Activated naive CD4-positive, alpha-beta T cell treated with Interleukin-2 at 50 U/mL for 16 hours (primary cell): ENCODE data around the gene RBM23.
"Not testable (repeated sequence)": the region's sequence is repeated elsewhere in the genome, so short reads cannot be mapped to it uniquely, and the experiment has no call there.

ENCODE experiments used
- DNase-seq: peaks from one replicate; pipeline ENCODE4 v3.0.0-alpha.2; 2020

Gene RBM23

DNA sequence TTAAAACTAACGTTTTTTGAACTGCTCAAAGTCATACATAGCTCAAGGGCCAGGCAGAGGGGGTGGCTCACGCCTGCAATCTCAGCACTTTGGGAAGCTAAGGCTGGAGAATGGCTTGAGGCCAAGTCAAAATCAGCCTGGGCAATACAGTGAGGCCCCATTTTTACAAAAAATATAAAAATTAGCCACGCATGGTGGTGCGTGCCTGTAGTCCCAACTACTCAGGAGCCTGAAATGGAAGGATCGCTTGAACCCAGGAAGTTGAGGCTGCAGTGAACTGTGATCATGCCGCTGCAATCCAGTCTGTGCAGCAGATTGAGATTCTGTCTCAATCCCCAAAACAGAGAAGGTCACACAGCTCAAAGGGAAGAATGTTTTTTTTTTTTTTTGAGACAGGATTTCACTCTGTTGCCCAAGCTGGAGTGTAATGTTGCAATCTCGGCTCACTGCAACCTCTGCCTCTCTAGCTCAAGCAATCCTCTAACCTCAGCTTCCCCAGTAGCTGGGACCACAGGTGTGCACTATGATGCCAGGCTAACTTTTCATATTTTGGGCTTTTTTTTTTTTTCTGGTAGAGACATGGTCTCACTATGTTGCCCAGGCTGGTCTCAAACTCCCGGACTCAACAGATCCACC is 2.9 kb downstream of the RBM23 start:
- no peak for DNase-seq

DNA sequence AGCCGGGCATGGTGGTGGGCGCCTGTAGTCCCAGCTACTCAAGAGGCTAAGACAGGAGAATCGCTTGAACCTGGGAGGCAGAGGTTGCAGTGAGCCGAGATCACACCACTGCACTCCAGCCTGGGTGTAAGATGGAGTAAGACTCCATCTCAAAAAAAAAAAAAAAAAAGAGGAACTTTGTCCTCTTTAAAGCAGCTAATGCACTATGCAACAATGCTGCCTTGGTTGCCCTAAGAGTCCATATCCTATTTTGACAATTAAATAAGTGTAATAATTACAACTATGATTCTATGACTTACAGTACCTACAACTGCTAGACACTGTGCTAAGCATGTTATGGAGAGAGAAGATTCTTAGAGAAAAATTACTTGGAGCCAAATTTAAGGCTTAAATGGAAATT is 4.1 kb downstream of the RBM23 start:
- not testable (repeated sequence) for DNase-seq

DNA sequence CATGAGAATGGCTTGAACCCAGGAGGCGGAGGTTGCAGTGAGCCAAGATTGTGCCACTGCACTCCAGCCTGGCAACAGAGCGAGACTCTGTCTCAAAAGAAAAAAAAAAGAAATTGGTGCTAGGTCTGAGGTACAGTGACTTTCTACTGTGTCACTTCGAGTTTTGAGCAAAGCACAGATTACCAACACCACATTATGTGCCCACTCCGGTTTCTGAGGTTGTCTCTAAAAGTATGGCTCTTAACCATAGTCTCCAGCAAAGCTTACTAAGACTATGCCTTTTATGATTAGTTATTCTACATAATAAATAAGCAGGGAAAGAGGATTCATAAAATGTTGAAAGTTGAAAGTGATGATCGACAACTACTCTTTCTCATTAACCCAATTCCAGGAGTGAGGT is 8.0 kb downstream of the RBM23 start:
- DNase-seq, result no peak

DNA sequence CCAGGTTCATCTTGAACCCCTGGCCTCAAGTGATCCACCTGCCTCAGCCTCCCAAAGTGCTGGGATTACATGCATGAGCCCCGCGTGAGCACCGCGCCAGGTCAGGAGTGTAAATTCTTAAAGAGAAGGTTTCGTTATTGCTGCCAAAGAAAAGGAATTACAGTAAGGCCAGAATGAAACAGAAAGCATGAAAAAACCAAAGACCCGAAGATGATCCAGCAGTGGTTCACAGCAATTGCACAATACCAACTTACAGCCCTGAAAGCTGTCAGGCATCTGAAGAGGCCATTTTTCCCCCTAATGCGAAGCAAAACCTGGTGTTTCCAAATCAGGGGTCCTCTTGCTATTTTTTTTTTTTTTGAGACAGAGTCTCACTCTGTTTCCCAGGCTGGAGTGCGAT is 10.3 kb downstream of the RBM23 start:
- no peak for DNase-seq

DNA sequence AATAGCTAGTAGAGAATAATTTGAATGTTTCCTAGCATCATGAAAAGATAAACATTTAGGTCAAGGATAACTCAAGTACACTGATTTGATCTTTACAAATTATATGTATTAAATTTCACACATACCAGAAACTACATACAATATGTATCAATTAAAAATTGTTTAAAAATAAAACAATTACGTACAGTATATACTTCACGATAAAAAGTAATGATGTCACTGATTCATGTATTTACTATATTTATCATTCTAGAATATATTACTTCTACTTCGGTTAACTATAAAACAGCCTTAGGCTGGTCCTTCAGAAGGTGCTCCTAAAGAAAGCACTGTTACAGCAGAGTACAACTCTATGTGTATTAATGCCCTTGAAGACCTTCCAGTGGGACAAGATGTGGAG is 11.5 kb downstream of the RBM23 start:
- no peak for DNase-seq

DNA sequence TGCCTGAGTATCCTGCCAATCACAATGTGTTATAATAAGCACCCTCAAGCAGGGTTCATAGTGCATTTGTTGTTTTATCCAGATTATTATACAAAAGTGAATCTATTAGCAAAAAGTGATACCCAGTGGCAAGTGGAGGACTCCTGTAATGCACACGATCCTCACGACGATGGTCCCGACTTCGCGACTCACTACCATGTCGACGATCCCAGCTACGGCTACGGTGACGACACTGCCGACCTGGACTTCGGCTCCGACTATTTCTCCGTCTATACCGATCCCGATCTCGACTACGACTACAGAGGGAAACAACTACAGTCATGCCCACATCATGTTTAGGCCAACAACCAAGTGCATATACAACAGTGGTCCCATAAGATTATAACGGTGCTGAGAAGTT is 12.9 kb downstream of the RBM23 start:
- no peak for DNase-seq

DNA sequence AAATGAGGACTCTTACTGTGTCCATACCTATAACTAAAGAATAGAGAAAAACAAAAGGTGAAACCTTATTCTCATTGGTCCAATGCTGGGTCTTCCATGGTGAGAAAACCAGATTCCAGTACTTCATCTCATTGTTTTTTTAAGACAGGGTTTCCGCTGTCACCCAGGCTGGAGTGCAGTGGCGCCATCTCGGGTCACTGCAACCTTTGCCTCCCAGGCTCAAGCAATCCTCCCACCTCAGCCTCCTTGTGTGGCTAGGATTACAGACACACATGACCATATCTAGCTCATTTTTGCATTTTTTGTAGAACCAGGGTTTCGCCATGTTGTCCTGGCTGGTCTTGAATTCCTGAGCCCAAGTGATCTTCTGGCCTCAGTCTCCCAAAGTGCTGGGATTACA is 13.3 kb downstream of the RBM23 start:
- DNase-seq, result no peak

DNA sequence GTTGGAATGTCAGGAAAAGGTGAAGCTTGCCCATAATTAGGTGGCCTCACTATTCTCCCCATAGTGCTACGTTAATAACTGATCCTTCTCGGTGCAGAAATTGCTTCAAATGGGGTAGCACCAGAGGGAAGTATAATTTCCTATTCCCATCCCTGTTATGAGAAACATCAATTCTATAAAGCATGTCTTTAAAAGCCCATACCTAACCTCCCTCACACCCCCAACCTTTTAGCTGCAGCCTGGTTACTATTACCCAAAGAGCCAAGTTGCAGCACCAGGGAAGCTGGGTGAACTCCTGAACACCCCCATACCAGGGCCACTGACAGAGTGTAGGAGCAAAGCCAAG is 15.2 kb downstream of the RBM23 start:
- DNase-seq, result no peak

DNA sequence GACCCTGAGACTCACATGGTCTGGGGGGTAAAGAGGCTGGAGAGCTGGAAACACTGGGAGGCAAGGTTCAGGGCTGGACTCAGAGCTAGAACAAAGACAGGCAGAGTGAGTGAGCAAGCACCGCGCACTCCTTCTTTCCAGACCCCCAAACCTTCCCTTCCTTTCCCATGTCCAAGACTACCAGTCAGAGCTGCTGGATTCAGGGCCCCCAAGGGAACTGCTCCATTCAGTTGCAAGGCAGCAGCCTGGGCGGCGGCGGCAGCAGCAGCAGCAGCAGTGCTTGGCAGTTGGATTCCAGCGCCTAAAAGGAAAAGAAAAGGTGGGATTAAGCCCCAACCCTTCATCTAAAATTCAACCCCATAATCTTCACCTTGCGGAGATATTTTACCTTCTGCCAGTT is 17.1 kb downstream of the RBM23 start:
- DNase-seq, result no peak

DNA sequence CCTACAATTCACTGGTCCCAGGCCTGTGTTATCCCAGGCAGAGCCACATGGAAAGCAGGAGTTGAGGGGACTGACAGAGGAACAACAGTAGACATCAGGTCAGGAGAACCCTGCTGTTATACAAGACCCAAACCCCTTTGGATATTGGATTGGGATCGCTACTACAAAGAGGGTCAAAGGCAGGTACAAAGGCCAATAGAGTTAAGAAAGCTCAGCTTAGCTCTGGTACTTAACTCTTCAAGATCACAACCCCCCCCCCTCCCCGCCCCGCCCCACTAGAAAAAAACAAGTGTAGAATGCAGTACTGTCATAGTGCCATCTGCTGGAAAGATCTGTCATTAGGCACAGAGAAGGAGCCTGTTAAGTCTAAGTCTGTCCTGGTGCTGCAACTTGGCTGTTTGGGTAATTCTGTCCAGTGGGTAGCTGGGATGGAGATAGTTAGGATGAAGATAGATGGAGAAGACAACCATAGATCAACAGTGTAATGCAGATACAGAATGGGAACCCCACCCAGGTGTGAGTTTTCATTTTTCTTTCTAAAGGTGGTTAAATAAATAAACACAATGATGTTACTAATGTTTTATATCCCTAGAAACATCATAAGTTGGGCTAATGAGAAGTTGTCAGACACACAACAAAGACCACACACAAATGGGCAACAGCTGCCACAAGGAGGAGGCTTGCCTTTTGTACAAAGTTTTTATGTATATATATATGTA is 18.7 kb downstream of the RBM23 start:
- peak; percentile 35 for DNase-seq

DNA sequence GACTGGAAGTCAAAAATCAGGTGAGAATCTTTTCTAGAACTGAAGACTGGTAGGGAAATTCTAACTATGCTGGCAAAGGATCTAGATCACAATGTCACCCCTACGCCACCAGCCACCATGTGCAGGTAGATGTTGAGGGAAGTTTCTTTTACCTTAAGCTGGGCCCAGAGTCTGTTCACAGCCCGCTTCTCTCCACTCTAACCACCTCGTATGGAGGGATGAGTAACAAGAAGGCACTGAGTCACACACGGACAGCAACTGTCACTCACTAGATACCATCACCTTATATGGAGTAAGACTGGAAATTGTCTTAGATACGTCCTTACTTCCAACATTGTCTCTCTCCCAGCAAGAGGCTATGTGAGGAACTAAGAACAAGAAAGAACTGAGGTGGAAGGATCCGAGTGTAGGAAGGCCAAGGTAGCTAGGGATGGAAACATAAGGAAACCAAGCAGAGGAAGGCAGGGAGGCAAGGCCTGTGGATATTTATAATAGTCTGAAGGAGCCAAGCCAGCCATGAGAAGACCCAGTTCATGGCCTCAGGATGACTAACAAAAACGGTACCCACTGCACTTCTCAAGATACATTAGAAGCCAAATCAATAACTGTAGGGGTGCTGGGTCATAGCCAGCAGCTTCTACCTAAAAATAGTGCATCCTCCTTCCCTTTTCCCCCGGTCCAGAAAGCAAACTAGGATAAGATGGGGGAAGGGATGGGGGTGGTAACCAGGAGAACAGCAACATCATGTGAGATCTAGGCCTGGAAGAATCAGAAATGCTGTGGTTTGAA is 20.5 kb downstream of the RBM23 start:
- no peak for DNase-seq

DNA sequence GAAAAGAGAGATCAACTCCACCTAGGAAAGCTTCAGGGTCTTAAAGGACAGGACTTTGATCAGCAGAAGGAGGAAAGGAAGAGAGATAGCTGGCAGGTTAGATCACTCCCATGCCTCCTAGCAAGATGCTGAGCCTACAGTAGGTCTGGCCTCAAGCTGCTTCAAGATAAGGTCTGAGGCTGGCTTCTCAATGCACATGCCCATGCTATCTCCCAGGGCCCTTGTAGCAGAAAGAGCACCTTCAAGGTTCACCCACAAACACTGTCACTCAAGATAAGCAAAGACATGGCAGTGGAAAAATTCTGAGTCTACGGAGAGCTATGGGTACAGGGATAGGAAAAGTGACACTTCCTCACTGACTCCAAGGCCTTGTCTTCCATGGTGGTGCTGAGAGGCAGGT is 21.6 kb downstream of the RBM23 start:
- no peak for DNase-seq

DNA sequence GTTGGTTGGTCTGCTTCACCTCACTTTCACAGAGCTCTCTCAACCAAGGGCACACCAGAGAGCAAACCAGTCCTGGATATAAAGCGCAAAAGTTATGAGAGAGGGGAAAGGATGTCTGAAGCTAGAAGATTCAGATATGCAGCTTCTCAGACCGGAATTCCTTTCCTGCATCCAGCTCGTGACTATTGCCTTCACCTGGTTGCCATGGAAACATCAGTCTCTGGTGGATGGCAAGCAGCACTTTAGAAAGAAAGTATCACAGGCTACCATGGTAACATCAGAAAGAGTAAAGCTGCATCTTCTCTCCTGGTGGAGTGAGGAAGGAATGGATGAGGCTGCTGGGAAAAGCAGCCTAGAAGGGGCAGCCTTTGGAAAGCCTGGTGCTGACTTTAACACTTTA is 22.2 kb downstream of the RBM23 start:
- DNase-seq, result no peak

DNA sequence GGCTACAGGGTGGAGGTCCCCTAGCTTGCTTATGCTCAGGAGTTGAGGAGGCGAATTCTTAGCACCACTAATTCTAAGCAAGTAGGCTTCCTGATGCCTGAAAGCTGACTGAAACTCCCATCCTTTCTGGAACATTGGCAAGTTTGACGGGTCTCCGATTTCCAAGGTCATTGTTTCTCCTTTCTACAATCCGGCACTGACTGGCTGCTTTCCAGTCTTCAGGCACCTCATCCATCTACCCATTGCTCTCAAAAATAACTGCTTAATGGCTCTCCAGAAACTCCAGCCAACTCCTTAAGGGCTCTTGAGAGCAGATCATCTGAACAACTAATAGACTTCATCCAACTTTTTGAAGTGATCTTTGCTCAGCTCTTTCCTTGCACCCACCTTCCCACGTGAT is 22.6 kb downstream of the RBM23 start:
- no peak for DNase-seq

DNA sequence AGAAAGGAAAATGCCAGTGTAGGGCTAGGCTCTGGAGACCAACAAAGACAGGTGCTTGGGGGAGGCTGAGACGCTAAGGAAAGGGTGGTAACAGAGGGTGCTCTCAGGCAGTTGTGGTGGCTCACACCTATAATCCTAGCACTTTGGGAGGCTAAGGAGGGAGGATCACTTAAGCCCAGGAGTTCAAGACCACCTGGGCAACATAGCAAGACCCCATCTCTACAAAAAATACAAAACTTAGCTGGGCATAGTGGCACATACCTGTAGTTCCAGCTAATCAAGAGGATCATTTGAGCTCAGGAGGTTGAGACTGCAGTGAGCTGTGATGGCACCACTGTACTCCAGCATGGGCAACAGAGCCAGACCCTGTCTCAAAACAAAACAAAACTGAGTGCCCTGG is 23.5 kb downstream of the RBM23 start:
- DNase-seq, result no peak

DNA sequence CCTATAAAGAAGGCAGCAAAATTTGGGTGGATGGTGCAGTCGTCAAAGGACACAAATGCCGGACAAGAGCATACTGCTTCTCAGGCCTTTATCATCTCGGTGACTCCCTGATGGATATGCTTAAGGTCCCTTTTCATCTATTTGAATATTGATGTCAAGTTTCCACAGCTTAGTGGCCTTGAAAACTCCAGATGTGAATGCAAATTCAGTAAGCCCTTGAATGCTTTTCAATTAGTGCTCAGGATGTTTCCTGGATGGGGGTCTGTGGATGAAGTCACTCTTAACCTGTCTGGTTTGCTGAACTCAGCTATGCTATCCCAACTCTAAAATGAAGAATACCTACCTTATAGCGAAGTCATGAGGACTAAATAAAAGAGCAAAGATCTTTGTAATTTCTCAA is 25.2 kb downstream of the RBM23 start:
- DNase-seq, result no peak

DNA sequence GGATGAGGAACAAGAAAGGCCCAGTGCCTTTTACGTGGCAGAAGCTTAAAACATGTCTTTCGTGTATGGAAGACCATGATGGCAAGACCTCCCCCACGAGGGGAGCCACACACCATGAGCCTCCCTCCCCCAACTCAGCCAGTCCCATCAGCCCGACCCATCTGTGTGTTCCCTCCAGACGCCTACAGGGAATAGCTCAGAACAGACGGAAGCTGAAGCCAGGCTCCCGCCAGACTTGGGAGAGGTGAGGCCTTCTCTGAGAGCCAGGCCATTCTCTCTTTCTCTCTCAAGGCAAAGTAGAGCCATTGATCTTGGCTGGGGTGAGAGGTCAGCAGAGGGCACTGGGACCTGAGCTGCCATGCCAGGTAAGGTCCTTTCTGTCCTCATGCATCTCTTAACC is 26.5 kb downstream of the RBM23 start:
- DNase-seq, result no peak

DNA sequence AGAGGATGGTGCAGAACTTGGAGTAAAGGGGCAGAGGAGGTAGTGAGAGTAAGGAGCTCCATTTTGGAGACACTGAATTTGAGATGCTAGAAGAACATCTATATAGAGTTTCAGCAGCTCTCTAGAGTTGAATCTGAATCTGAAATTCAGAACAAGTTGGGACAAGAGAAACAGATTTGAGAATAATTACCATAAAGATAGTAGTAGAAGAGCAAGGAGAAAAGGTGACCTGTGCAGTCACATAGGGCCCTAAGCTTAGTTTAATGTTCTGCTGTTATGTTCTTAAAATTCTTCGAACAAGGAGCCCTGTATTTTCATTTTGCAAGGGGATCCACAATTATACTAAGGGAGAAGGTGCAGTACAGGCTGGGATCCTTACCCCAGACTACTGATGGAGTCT is 28.5 kb downstream of the RBM23 start:
- DNase-seq, result no peak

DNA sequence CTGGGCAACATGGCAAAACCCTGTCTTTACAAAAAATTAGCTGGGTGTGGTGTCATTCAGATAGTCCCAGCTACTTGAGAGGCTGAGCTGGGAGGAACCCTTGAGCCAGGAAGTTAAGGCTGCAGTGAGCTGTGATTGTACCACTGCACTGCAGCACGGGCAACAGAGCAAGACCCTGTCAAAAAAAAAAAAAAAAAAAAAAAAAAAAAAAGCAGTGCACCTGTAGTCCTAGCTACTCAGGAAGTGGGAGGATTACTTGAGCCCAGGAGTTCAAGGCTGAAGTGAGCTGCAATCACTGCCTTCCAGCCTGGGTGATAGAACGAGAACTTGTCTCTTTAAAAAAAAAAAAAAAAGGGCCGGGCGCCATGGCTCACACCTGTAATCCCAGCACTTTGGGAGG is 30.3 kb downstream of the RBM23 start:
- no peak for DNase-seq

DNA sequence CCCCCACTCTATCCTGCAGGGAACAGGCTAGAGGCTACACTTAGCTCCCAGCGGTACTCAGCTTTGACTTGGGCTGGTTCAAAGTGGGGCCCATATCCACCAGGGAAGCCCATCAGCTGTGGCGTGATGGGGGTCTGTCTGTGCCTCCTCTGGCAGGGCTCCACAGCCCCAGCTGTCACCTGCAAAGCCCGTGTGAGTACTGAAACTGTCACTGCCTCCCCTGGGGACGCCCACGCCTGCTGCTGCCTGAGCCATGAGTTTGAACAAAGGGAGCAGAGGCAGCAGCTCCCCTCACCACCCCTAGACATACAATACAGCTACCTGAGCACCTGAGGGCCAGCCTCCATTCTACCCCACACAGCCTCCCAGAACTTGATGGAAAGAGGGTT is 31.0 kb downstream of the RBM23 start:
- peak; percentile 62 for DNase-seq

DNA sequence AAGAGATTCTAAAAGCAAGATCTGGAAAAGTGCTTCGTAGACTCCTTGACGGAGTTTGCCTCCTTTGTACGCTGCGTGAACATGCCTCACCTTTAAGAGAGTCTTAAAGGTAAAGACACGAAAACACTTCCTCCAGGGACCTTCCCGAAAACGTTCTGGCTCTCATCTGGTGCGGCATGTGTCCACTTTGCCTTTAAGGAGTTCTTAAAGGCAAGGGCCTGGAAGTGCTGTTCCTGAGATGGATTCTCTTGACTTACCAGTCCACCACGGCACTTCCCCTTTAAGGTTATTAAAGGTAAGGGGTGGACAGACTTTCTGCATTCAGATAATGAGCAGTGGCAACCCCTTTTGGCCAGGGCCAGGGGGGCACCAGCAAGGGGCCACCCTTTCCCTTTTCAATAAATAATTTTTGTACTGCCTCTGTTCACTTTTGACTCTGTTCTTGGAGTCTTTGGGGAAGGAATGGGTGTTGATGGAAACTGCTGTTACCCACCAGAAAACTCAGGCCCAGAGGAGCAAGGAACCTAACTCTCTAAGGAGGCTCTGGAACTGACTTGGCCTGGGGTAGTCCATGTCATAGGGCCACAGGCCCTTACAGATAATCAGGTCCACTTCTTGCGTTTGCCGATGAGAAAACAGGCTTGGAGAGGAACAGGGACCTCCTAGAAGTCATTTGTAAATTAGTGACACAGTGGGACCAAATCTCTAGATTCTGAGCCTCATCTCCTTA is 31.5 kb downstream of the RBM23 start:
- peak; percentile 41 for DNase-seq

DNA sequence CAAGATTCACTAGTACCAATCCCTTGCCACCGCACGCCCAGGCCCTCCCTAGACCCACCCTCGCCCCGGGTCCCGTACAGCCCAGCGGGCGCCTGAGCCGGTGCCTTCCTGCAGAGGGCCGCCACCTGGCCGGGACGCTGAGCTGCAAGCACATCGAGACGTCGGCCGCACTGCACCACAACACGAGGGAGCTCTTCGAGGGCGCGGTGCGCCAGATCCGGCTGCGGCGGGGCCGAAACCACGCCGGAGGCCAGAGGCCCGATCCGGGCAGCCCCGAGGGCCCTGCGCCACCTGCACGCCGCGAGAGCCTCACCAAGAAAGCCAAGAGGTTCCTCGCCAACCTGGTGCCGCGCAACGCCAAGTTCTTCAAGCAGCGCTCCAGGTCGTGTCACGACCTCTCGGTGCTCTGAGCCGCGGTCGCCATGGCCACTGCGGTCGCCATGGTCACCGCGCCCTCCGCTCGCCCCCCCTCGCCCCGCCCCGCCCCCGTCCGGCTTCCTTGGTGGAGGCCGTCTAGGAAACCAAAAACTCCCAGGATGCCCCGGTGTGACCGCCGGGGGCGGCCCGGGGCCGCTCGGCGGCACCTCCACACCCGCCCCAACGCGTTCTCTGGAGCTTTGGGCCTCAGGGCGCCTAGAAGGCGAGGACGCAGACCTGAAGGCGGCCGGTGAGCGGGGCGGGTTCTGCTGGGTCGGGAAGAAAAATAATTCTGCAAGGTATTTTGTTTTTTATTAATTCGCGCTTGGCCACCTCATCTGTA is 32.3 kb downstream of the RBM23 start:
- DNase-seq, result peak; percentile 78

DNA sequence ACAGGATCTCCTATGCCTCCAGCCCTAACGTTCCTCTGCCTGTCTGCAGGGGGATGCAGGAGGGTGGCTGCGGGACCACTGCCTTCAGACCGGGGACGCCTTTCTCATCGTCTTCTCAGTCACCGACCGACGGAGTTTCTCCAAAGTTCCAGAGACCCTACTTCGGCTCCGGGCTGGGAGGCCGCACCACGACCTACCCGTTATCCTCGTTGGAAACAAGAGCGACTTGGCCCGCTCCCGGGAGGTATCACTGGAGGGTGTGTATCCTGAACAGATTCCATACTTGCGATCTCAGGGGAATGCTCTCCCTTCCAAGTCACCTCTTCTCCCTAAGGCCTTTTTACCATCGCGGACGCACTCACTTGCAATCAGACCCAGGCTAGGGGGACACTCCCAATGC is 33.0 kb downstream of the RBM23 start:
- no peak for DNase-seq
